DOHH2 (cell line): ENCODE data around the gene ELL2.

Experiments used
- H3F3A ChIP-seq: fragments of 200-600 bp; sonication (generic), shearing (Covaris generic); 2 replicates; pipeline ENCODE4 v1.6.0; 2016; ENCODE audit warnings: antibody characterized with exemption, mild to moderate bottlenecking; ENCODE audit not compliant: control insufficient read depth, insufficient read depth
- H3K27ac ChIP-seq: fragments of 200-600 bp; sonication (generic); 2 replicates; pipeline ENCODE4 v1.5.1; 2014; ENCODE audit warnings: low read depth, mild to moderate bottlenecking, low read length, moderate library complexity
- H3K27me3 ChIP-seq: fragments of 200-600 bp; sonication (generic); 2 replicates; pipeline ENCODE4 v1.6.1; 2014; ENCODE audit warnings: mild to moderate bottlenecking, low read length, mixed read lengths; ENCODE audit not compliant: control insufficient read depth
- H3K36me3 ChIP-seq: fragments of 200-600 bp; sonication (generic); 2 replicates; pipeline ENCODE4 v1.6.1; 2014; ENCODE audit warnings: mild to moderate bottlenecking, low read length, moderate library complexity, mixed read lengths; ENCODE audit not compliant: control insufficient read depth
- H3K4me1 ChIP-seq: fragments of 200-600 bp; sonication (generic); 2 replicates; pipeline ENCODE4 v1.6.1; 2014; ENCODE audit warnings: mild to moderate bottlenecking, low read length, mixed read lengths; ENCODE audit not compliant: control insufficient read depth
- H3K4me2 ChIP-seq: fragments of 200-600 bp; sonication (generic); 2 replicates; pipeline ENCODE4 v1.6.0; 2014; ENCODE audit warnings: mild to moderate bottlenecking, low read length, moderate library complexity
- H3K4me3 ChIP-seq: fragments of 200-600 bp; sonication (generic); 2 replicates; pipeline ENCODE4 v1.5.1; 2014; ENCODE audit warnings: mild to moderate bottlenecking, low read length, mixed read lengths
- H3K79me2 ChIP-seq: fragments of 200-600 bp; sonication (generic); 2 replicates; pipeline ENCODE4 v1.6.1; 2014; ENCODE audit warnings: mild to moderate bottlenecking, low read length, mixed read lengths; ENCODE audit not compliant: control insufficient read depth
- H3K9me2 ChIP-seq: fragments of 200-600 bp; sonication (generic); replicated peaks from 2 replicates; pipeline ENCODE4 v1.6.1; 2014; ENCODE audit warnings: mild to moderate bottlenecking, low read length, mixed read lengths; ENCODE audit not compliant: control insufficient read depth
- H3K9me3 ChIP-seq: fragments of 200-600 bp; sonication (generic); 2 replicates; pipeline ENCODE4 v1.6.1; 2014; ENCODE audit warnings: antibody characterized with exemption, low read length, mixed read lengths; ENCODE audit not compliant: control insufficient read depth, insufficient read depth
- H4K20me1 ChIP-seq: fragments of 200-600 bp; sonication (generic); 2 replicates; pipeline ENCODE4 v1.6.0; 2014; ENCODE audit warnings: low read depth, mild to moderate bottlenecking, antibody characterized with exemption, low read length, moderate library complexity; ENCODE audit not compliant: control insufficient read depth, insufficient read depth
- CTCF ChIP-seq: fragments of 200-600 bp; sonication (generic); IDR thresholded peaks from one replicate; pipeline ENCODE4 v1.5.1; 2014; ENCODE audit warnings: antibody characterized with exemption, mild to moderate bottlenecking, low read depth, low read length; ENCODE audit not compliant: poor library complexity, severe bottlenecking
- EZH2phosphoT487 ChIP-seq: fragments of 200-600 bp; sonication (generic); IDR thresholded peaks from 2 replicates; pipeline ENCODE4 v1.6.1; 2017; ENCODE audit warnings: borderline replicate concordance, mild to moderate bottlenecking, antibody characterized with exemption, low read length, moderate library complexity, mixed read lengths

ELL2 gene

GRCh38 chr5:95884511-95884910 is 77.1 kb downstream of the ELL2 start:
- Histone ChIP-seq H3K4me1 (no peaks in the 10 kb centered on the region), H3K9me2 (no peaks in the 10 kb centered on the region), H3K27me3 (peaks cover 28% of the 10 kb centered on the region), H3K4me3 (no peak overlapping the region), H3K9me3 (no peaks in the 10 kb centered on the region), H3K27ac (no peak overlapping the region), H4K20me1 (no peaks in the 10 kb centered on the region), H3K36me3 (no peaks in the 10 kb centered on the region), H3K79me2 (no peaks in the 10 kb centered on the region), H3K4me2 (no peak overlapping the region), H3F3A (no peaks in the 10 kb centered on the region)
- TF ChIP-seq EZH2phosphoT487: no peak
- no peak for TF ChIP-seq CTCF

- Histone ChIP-seq H3K9me3 (no peaks in the 10 kb centered on the region), H3K4me2 (no peak overlapping the region)
These were observed 77.7 kb downstream of the ELL2 start for GRCh38 chr5:95884017-95884325.

GRCh38 chr5:95883185-95884016 is 78.2 kb downstream of the ELL2 start:
- Histone ChIP-seq H3K9me2 (no peaks in the 10 kb centered on the region), H3K9me3 (no peaks in the 10 kb centered on the region), H3K36me3 (no peaks in the 10 kb centered on the region), H3K79me2 (no peaks in the 10 kb centered on the region), H3K4me2 (no peak overlapping the region), H3K27me3 (peaks cover 28% of the 10 kb centered on the region), H3K4me3 (no peak overlapping the region), H3F3A (no peaks in the 10 kb centered on the region), H3K27ac (no peak overlapping the region), H3K4me1 (no peaks in the 10 kb centered on the region), H4K20me1 (no peaks in the 10 kb centered on the region)
- TF ChIP-seq CTCF (no peak), EZH2phosphoT487 (no peak)

More at GRCh38 chr5:95884017-95884325, 77.7 kb downstream of the ELL2 start:
- H3K4me1 ChIP-seq: no peaks in the 10 kb centered on the region
- TF ChIP-seq EZH2phosphoT487: no peak
- no peak for TF ChIP-seq CTCF
- peaks cover 28% of the 10 kb centered on the region for H3K27me3 ChIP-seq
- H3F3A ChIP-seq: no peaks in the 10 kb centered on the region
- H3K4me3 ChIP-seq: no peak overlapping the region
- no peaks in the 10 kb centered on the region for H3K9me2 ChIP-seq
- no peaks in the 10 kb centered on the region for H4K20me1 ChIP-seq
- H3K79me2 ChIP-seq: no peaks in the 10 kb centered on the region
- no peaks in the 10 kb centered on the region for H3K36me3 ChIP-seq
- no peak overlapping the region for H3K27ac ChIP-seq
